DOHH2 (cell line): ENCODE data around the gene TAF5L.

ENCODE experiments used
- H3F3A ChIP-seq: fragments of 200-600 bp; sonication (generic), shearing (Covaris generic); 2 replicates; pipeline ENCODE4 v1.6.0; 2016; ENCODE audit warnings: antibody characterized with exemption, mild to moderate bottlenecking; ENCODE audit not compliant: control insufficient read depth, insufficient read depth
- H3K27ac ChIP-seq: fragments of 200-600 bp; sonication (generic); 2 replicates; pipeline ENCODE4 v1.5.1; 2014; ENCODE audit warnings: low read depth, mild to moderate bottlenecking, low read length, moderate library complexity
- H3K27me3 ChIP-seq: fragments of 200-600 bp; sonication (generic); 2 replicates; pipeline ENCODE4 v1.6.1; 2014; ENCODE audit warnings: mild to moderate bottlenecking, low read length, mixed read lengths; ENCODE audit not compliant: control insufficient read depth
- H3K36me3 ChIP-seq: fragments of 200-600 bp; sonication (generic); 2 replicates; pipeline ENCODE4 v1.6.1; 2014; ENCODE audit warnings: mild to moderate bottlenecking, low read length, moderate library complexity, mixed read lengths; ENCODE audit not compliant: control insufficient read depth
- H3K4me1 ChIP-seq: fragments of 200-600 bp; sonication (generic); 2 replicates; pipeline ENCODE4 v1.6.1; 2014; ENCODE audit warnings: mild to moderate bottlenecking, low read length, mixed read lengths; ENCODE audit not compliant: control insufficient read depth
- H3K4me2 ChIP-seq: fragments of 200-600 bp; sonication (generic); 2 replicates; pipeline ENCODE4 v1.6.0; 2014; ENCODE audit warnings: mild to moderate bottlenecking, low read length, moderate library complexity
- H3K4me3 ChIP-seq: fragments of 200-600 bp; sonication (generic); 2 replicates; pipeline ENCODE4 v1.5.1; 2014; ENCODE audit warnings: mild to moderate bottlenecking, low read length, mixed read lengths
- H3K79me2 ChIP-seq: fragments of 200-600 bp; sonication (generic); 2 replicates; pipeline ENCODE4 v1.6.1; 2014; ENCODE audit warnings: mild to moderate bottlenecking, low read length, mixed read lengths; ENCODE audit not compliant: control insufficient read depth
- H3K9me2 ChIP-seq: fragments of 200-600 bp; sonication (generic); replicated peaks from 2 replicates; pipeline ENCODE4 v1.6.1; 2014; ENCODE audit warnings: mild to moderate bottlenecking, low read length, mixed read lengths; ENCODE audit not compliant: control insufficient read depth
- H3K9me3 ChIP-seq: fragments of 200-600 bp; sonication (generic); 2 replicates; pipeline ENCODE4 v1.6.1; 2014; ENCODE audit warnings: antibody characterized with exemption, low read length, mixed read lengths; ENCODE audit not compliant: control insufficient read depth, insufficient read depth
- H4K20me1 ChIP-seq: fragments of 200-600 bp; sonication (generic); 2 replicates; pipeline ENCODE4 v1.6.0; 2014; ENCODE audit warnings: low read depth, mild to moderate bottlenecking, antibody characterized with exemption, low read length, moderate library complexity; ENCODE audit not compliant: control insufficient read depth, insufficient read depth
- CTCF ChIP-seq: fragments of 200-600 bp; sonication (generic); IDR thresholded peaks from one replicate; pipeline ENCODE4 v1.5.1; 2014; ENCODE audit warnings: antibody characterized with exemption, mild to moderate bottlenecking, low read depth, low read length; ENCODE audit not compliant: poor library complexity, severe bottlenecking
- EZH2phosphoT487 ChIP-seq: fragments of 200-600 bp; sonication (generic); IDR thresholded peaks from 2 replicates; pipeline ENCODE4 v1.6.1; 2017; ENCODE audit warnings: borderline replicate concordance, mild to moderate bottlenecking, antibody characterized with exemption, low read length, moderate library complexity, mixed read lengths

Gene TAF5L

DNA sequence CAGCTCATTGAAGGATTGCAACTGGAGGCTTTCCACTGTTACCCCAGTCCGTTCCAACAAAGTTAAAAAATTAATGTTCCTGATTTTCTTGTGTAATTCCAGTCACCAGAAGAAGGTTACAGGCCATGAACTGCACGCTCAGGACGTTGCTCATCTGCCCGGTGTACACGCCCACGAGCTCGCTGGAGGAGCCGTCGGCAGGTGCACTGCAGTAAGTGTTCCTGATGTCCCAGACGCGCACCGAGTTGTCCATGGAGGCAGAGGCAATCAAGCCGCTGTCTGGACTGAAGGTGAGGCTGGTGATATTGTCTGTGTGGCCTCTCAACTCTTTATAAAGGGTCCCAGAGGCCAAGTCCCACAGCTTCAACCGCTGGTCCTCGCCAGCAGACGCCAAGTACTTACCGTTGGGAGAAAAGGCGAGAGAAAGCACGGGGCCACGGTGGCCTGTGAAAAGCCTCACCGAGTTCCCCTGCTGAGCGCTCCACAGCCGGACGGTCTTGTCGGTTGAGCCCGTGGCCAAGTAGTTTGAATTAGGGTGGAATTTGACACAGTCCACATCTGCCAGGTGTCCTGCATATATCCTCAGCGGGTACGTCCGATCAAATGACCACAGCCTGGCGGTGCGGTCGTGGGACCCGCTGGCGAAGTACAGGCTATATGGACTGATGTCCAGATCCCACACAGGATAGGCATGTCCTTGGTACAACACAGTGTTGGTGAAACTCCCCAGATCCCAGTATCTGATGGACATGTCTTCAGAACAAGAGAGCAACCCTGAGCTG, 31.5 kb downstream of the TAF5L start:
- Histone ChIP-seq H3K4me3 (no peak overlapping the region), H3K9me3 (no peaks in the 10 kb centered on the region), H3K4me2 (no peak overlapping the region), H4K20me1 (no peaks in the 10 kb centered on the region), H3K9me2 (no peaks in the 10 kb centered on the region), H3F3A (no peaks in the 10 kb centered on the region), H3K27ac (no peak overlapping the region), H3K4me1 (no peaks in the 10 kb centered on the region), H3K27me3 (no peaks in the 10 kb centered on the region), H3K79me2 (peaks cover 24% of the 10 kb centered on the region), H3K36me3 (peaks cover 35% of the 10 kb centered on the region)
- TF ChIP-seq CTCF = no peak
- no peak for TF ChIP-seq EZH2phosphoT487

DNA sequence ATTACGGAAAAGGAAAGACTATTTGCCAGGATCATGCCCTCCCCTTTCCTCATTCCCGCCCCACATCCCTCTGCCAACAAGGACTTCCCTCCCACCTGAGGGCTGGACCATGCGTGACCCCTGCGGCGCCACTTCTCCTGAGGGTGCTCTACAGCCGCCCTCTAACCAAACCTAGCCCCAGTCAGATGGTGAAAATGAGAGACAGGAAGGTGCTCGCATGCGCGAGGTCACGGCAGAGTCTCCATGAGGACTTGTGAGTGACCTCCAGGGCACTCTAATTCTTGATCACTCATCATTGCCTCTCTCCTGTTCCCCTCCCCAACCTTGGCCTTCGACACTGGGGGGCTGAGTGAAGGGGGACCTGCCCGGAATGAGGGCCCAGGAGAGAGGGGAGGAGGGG, 32.1 kb downstream of the TAF5L start:
- H3K4me2 ChIP-seq = no peak overlapping the region
- H3K4me1 ChIP-seq = no peaks in the 10 kb centered on the region
- peaks cover 30% of the 10 kb centered on the region for H3K36me3 ChIP-seq
- no peak overlapping the region for H3K4me3 ChIP-seq
- TF ChIP-seq EZH2phosphoT487 = no peak
- no peak for TF ChIP-seq CTCF
- H3K27ac ChIP-seq = no peak overlapping the region
- H4K20me1 ChIP-seq = no peaks in the 10 kb centered on the region
- H3F3A ChIP-seq = no peaks in the 10 kb centered on the region
- H3K79me2 ChIP-seq = peaks cover 18% of the 10 kb centered on the region
- no peaks in the 10 kb centered on the region for H3K27me3 ChIP-seq
- no peaks in the 10 kb centered on the region for H3K9me2 ChIP-seq
- H3K9me3 ChIP-seq = no peaks in the 10 kb centered on the region

DNA sequence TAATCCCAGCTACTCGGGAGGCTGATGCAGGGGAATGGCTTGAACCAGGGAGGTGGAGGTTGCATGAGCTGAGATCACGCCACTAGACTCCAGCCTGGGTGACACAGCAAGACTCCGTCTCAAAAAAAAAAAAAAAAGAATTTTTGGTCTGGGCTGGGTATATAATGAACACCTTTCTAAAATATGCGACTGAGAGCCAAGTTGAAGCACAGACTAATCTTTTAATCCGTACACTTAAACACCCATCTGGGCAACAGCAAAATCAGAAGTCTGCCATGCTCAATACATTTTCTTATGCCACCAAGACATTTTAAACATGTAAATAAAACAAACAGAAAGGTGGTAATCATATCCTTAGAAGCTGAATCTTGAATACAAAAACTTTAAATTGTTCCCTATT, 35.8 kb downstream of the TAF5L start:
- no peaks in the 10 kb centered on the region for H3F3A ChIP-seq
- no peak overlapping the region for H3K4me2 ChIP-seq
- H3K9me3 ChIP-seq = no peaks in the 10 kb centered on the region
- H3K4me3 ChIP-seq = no peak overlapping the region
- no peaks in the 10 kb centered on the region for H3K9me2 ChIP-seq
- H3K79me2 ChIP-seq = no peaks in the 10 kb centered on the region
- peaks cover 14% of the 10 kb centered on the region for H3K36me3 ChIP-seq
- no peaks in the 10 kb centered on the region for H3K4me1 ChIP-seq
- TF ChIP-seq EZH2phosphoT487 (no peak), CTCF (no peak)
- H3K27ac ChIP-seq = no peak overlapping the region
- no peaks in the 10 kb centered on the region for H3K27me3 ChIP-seq
- H4K20me1 ChIP-seq = no peaks in the 10 kb centered on the region
